Endothelial cell of umbilical vein (primary cell): ENCODE results near the gene MXI1. TPM values are rescaled to one million over a fixed set of nuclear protein-coding genes. Genes with fewer than 3 reads are reported as not detected.

Experiments used
- BruUV-seq: library from RNA; stranded (reverse); fragments of 400-500 nt; replicated peaks from 2 replicates; lab custom pipeline; 2021; lab: Mats Ljungman, UMichigan
- CTCF ChIA-PET: fragments of 300-600, 350-600 bp; sonication (Branson Sonifier 250); formaldehyde crosslinking; loops from one replicate; lab custom pipeline; 2021; ENCODE audit warnings: antibody characterized with exemption, inconsistent platforms; lab: Charles Lee
- POLR2A ChIA-PET: fragments of 300-600, 350-600 bp; sonication (Branson Sonifier 250); formaldehyde crosslinking; loops from one replicate; lab custom pipeline; 2021; ENCODE audit warnings: antibody characterized with exemption, inconsistent platforms; lab: Charles Lee
- DNase-seq: peaks from one replicate; pipeline ENCODE4 v3.0.0-alpha.2; 2011; ENCODE audit warnings: low read depth, low spot score
- FAIRE-seq: peaks from 2 replicates; lab custom pipeline; 2011; peaks lifted over from hg19 to GRCh38; lab: Jason Lieb, UNC
- H2AFZ ChIP-seq: 2 replicates; pipeline ENCODE4 v1.6.0; 2012; ENCODE audit warnings: low read depth, low read length, control low read depth, inconsistent platforms
- H3K27ac ChIP-seq: 2 replicates; pipeline ENCODE4 v1.5.1; 2011; ENCODE audit warnings: low read depth, mild to moderate bottlenecking, control low read depth, low read length, moderate library complexity; ENCODE audit not compliant: insufficient read depth
- H3K27me3 ChIP-seq, 2 experiments: 2 replicates each; pipeline versions ENCODE4 v1.6.0 to v1.6.1; 2011; ENCODE audit warnings: low read length in 2 of 2, mixed read lengths in 1 of 2; ENCODE audit not compliant: control insufficient read depth in 2 of 2, insufficient read depth in 2 of 2
- H3K36me3 ChIP-seq, 2 experiments: 2 replicates in 1 of 2; 3 replicates in 1 of 2; pipeline ENCODE4 v1.5.1; 2011; ENCODE audit warnings: low read length in 2 of 2, mild to moderate bottlenecking in 1 of 2, moderate library complexity in 1 of 2; ENCODE audit not compliant: control insufficient read depth in 2 of 2, insufficient read depth in 2 of 2; ENCODE audit errors: extremely low read depth in 1 of 2
- H3K4me1 ChIP-seq: 3 replicates; pipeline ENCODE4 v1.5.1; 2011; ENCODE audit warnings: mild to moderate bottlenecking, low read length; ENCODE audit not compliant: control insufficient read depth, insufficient read depth; ENCODE audit errors: extremely low read depth
- H3K4me2 ChIP-seq: 2 replicates; pipeline ENCODE4 v1.6.1; 2011; ENCODE audit warnings: low read length, control low read depth, mixed read lengths; ENCODE audit not compliant: insufficient read depth
- H3K4me3 ChIP-seq, 3 experiments: fragments of 200-600 bp in 1 of 3; sonication (generic), shearing (Covaris generic) in 1 of 3; replicated peaks in 1 of 3; 2 replicates each; pipeline ENCODE4 v1.5.1; 2011 to 2016; ENCODE audit warnings: control low read depth in 3 of 3, low read length in 3 of 3, mild to moderate bottlenecking in 2 of 3, inconsistent platforms in 1 of 3, low read depth in 1 of 3, moderate library complexity in 1 of 3; ENCODE audit not compliant: insufficient read depth in 1 of 3
- H3K79me2 ChIP-seq: 2 replicates; pipeline ENCODE4 v1.6.0; 2012; ENCODE audit warnings: low read length, inconsistent platforms; ENCODE audit not compliant: control insufficient read depth, insufficient read depth
- H3K9ac ChIP-seq: replicated peaks from 2 replicates; pipeline ENCODE3; 2011; ENCODE audit warnings: low read length, control low read depth; ENCODE audit not compliant: insufficient read depth; ENCODE audit errors: extremely low read depth
- H3K9me1 ChIP-seq: replicated peaks from 3 replicates; pipeline ENCODE4 v1.6.0; 2011; ENCODE audit warnings: mild to moderate bottlenecking, low read length; ENCODE audit not compliant: control insufficient read depth, insufficient read depth; ENCODE audit errors: extremely low read depth
- H3K9me3 ChIP-seq: replicated peaks from 2 replicates; pipeline ENCODE4 v1.5.1; 2012; ENCODE audit warnings: low read length, inconsistent platforms; ENCODE audit not compliant: control insufficient read depth, insufficient read depth
- H4K20me1 ChIP-seq: replicated peaks from 2 replicates; pipeline ENCODE3; 2011; ENCODE audit warnings: mild to moderate bottlenecking, low read length; ENCODE audit not compliant: control insufficient read depth, insufficient read depth; ENCODE audit errors: extremely low read depth
- EZH2 ChIP-seq: IDR thresholded peaks from 2 replicates; pipeline ENCODE4 v1.6.1; 2012; ENCODE audit warnings: borderline replicate concordance, low read depth, mild to moderate bottlenecking, moderate library complexity, low read length, inconsistent platforms; ENCODE audit not compliant: severe bottlenecking
- FOS ChIP-seq: IDR thresholded peaks from 2 replicates; pipeline ENCODE4 v1.6.1; 2011; ENCODE audit warnings: mild to moderate bottlenecking, low read length, moderate library complexity, borderline replicate concordance; ENCODE audit not compliant: insufficient read depth
- GATA2 ChIP-seq: IDR thresholded peaks from 2 replicates; pipeline ENCODE4 v1.7.0; 2011; ENCODE audit warnings: low read depth, mild to moderate bottlenecking, moderate library complexity, mixed read lengths, low read length; ENCODE audit not compliant: insufficient read length, insufficient read depth
- JUN ChIP-seq: IDR thresholded peaks from 2 replicates; pipeline ENCODE4 v1.6.1; 2011; ENCODE audit warnings: borderline replicate concordance, low read depth; ENCODE audit not compliant: insufficient read length, insufficient read depth
- MYC ChIP-seq: IDR thresholded peaks from one replicate; pipeline ENCODE4 v1.6.1; 2011; ENCODE audit warnings: mild to moderate bottlenecking, low read depth, low read length
- POLR2A ChIP-seq: IDR thresholded peaks from 2 replicates; pipeline ENCODE4 v1.6.1; 2012; ENCODE audit warnings: low read depth, mild to moderate bottlenecking, control low read depth, low read length
- POLR2AphosphoS5 ChIP-seq: IDR thresholded peaks from 2 replicates; pipeline ENCODE4 v1.6.1; 2012; ENCODE audit warnings: low read depth, mild to moderate bottlenecking, control low read depth, low read length, moderate library complexity; ENCODE audit not compliant: insufficient read depth
- dilution Hi-C: fragments of 300-500 bp; cut with MboI; formaldehyde crosslinking; loops from one replicate; pipeline ENCODE4 v1.15.0; 2019; ENCODE audit warnings: low sequenced_read_pairs; ENCODE audit not compliant: extremely low pct_ligation_motif_present
- intact Hi-C: fragments of 100-400 bp; cut with micrococcal nuclease; formaldehyde crosslinking; loops from one replicate; pipeline ENCODE4 v1.10.0; 2022
- polyA plus RNA-seq, 4 experiments: library from polyadenylated mRNA; depleted of rRNA in 3 of 4; stranded (reverse) in 3 of 4; unstranded in 1 of 4; fragments of >200 nt; gene quantifications; 2 replicates each; pipeline versions ENCODE4 v1.2.1 to v1.2.3, GENCODE V29; 2011 to 2012; ENCODE audit warnings: missing spikeins in 1 of 4
- total RNA-seq: library from RNA; stranded (reverse); gene quantifications from 2 replicates; pipeline ENCODE4 v1.2.3, GENCODE V29; 2021
- TF ChIP-seq, protein P1 (sequence below), 2 donors: IDR thresholded peaks; 1 replicate in 1 of 2; 2 replicates in 1 of 2; pipeline ENCODE4 v1.5.1; 2011; ENCODE audit warnings: low read length in 2 of 2, mild to moderate bottlenecking in 2 of 2, moderate library complexity in 2 of 2, control low read depth in 1 of 2, inconsistent platforms in 1 of 2, low read depth in 1 of 2; ENCODE audit not compliant: insufficient read depth in 1 of 2; ENCODE audit errors: extremely low read depth in 1 of 2

Gene MXI1
- total and polyA plus RNA-seq, 2 donors (not counting 3 experiments of a cell fraction or from before 2014, with no cell fraction given) = 2.7 to 8.5 TPM

DNA sequence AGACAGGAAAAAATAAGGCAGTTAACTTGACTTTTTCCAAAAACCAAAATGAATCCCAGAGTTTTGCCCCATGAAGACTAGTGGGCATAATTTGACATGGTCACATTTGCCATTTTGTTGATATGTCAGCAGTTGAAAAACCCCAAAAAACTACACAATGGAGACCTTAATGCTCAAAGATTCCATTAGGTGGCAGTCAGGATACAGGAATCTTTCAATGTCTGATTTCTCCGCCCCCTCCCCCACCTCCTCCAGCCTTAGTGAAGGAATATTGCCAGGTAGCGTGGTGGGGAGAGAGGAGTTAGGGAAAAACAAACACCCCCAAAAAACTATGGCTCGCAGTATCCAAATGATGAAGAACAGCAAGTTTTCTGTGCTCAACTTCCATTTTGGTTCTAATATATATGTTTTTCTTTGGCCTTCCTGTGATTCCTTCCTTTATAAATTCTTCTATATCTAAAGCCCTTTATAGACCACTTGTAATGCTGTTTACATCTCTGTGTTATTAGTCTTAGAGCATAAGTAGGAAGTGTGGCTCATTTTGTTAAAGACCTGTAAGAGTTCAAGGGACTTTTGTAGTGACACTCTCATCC, 104.0 kb downstream of the MXI1 start:
- peak overlapping the region; percentile 38 for H3K9ac ChIP-seq
- peak overlapping the region in 1 of 3 experiments; percentile 33 for H3K4me3 ChIP-seq
- no peaks in the 10 kb centered on the region for H3K79me2 ChIP-seq
- no TSS peak for BruUV-seq
- no peaks in the 10 kb centered on the region for H4K20me1 ChIP-seq
- H3K4me2 ChIP-seq = peak overlapping the region; percentile 92
- dilution Hi-C loops = no loop called here
- TF ChIP-seq, protein P1, sequence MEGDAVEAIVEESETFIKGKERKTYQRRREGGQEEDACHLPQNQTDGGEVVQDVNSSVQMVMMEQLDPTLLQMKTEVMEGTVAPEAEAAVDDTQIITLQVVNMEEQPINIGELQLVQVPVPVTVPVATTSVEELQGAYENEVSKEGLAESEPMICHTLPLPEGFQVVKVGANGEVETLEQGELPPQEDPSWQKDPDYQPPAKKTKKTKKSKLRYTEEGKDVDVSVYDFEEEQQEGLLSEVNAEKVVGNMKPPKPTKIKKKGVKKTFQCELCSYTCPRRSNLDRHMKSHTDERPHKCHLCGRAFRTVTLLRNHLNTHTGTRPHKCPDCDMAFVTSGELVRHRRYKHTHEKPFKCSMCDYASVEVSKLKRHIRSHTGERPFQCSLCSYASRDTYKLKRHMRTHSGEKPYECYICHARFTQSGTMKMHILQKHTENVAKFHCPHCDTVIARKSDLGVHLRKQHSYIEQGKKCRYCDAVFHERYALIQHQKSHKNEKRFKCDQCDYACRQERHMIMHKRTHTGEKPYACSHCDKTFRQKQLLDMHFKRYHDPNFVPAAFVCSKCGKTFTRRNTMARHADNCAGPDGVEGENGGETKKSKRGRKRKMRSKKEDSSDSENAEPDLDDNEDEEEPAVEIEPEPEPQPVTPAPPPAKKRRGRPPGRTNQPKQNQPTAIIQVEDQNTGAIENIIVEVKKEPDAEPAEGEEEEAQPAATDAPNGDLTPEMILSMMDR (IDR thresholded peaks at IDR 0.05; ENCODE audit: extremely low read depth in 1 of 2, insufficient read depth in 1 of 2, low read depth in 1 of 2, low read length in 2 of 2) = peak; percentile 54 to 55
- TF ChIP-seq POLR2A = no peak
- H3K9me1 ChIP-seq = no peaks in the 10 kb centered on the region
- POLR2A ChIA-PET = no interaction called here
- intact Hi-C loops = loop anchor here (1.0 to 2.0 kb wide), 8 partner anchors 43 to 437 kb away; partner anchors contain the start of genes DUSP5 and SMC3
- FAIRE-seq = peak; percentile 77
- H3K27me3 ChIP-seq = no peaks in the 10 kb centered on the region
- H3K4me1 ChIP-seq = peaks cover 47% of the 10 kb centered on the region
- CTCF ChIA-PET = interaction anchor here (0.8 to 4.1 kb wide), 26 partner anchors 15 to 1826 kb away, joined by 3 to 44 read pairs (median 6); no protein-coding TSS in a partner anchor
- H2AFZ ChIP-seq = no peak overlapping the region
- DNase-seq = peak; percentile 65
- peak overlapping the region; percentile 72 for H3K27ac ChIP-seq
- no peaks in the 10 kb centered on the region for H3K36me3 ChIP-seq
- no peaks in the 10 kb centered on the region for H3K9me3 ChIP-seq

DNA sequence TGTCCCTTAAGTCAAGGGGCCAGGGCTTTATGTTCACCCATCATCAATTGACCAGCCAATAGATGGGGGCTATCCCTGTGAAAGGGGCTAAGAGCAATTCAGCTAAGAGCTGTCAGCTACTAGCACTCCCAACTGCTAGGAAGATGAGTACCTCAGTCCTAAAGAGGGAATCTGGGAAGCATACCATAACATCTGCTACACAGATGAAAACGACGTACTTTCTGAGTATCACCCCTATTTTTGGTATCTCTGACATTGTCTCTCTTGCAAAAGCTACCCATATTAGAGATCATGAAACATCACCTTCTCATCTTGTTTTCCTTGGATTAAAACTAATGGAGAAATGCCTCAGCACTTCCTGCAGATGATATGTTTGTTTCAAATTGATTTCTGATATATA, 104.8 kb downstream of the MXI1 start:
- intact Hi-C loops (no loop called here), dilution Hi-C loops (no loop called here)
- TF ChIP-seq POLR2AphosphoS5 (no peak), GATA2 (no peak), EZH2 (no peak), FOS (no peak), JUN (no peak), MYC (no peak), POLR2A (no peak)
- TF ChIP-seq, protein P1 (IDR thresholded peaks at IDR 0.05; ENCODE audit: extremely low read depth in 1 of 2, insufficient read depth in 1 of 2, low read depth in 1 of 2, low read length in 2 of 2) = no peak
- Histone ChIP-seq H3K4me1 (peaks cover 44% of the 10 kb centered on the region), H3K79me2 (no peaks in the 10 kb centered on the region), H2AFZ (no peak overlapping the region), H3K27ac (no peak overlapping the region), H3K4me3 (no peak overlapping the region), H3K36me3 (no peaks in the 10 kb centered on the region), H3K27me3 (no peaks in the 10 kb centered on the region), H4K20me1 (no peaks in the 10 kb centered on the region), H3K9me1 (no peaks in the 10 kb centered on the region), H3K9me3 (no peaks in the 10 kb centered on the region), H3K9ac (no peak overlapping the region), H3K4me2 (no peak overlapping the region)
- no peak for DNase-seq
- no peak for FAIRE-seq
- no TSS peak for BruUV-seq
- ChIA-PET POLR2A (no interaction called here), CTCF (interaction anchor here (0.7 to 4.1 kb wide), 9 partner anchors 41 to 295 kb away, joined by 3 to 44 read pairs (median 6); no protein-coding TSS in a partner anchor)
